Measurements from ENCODE around the gene ENTHD1.

Gene ENTHD1

DNA sequence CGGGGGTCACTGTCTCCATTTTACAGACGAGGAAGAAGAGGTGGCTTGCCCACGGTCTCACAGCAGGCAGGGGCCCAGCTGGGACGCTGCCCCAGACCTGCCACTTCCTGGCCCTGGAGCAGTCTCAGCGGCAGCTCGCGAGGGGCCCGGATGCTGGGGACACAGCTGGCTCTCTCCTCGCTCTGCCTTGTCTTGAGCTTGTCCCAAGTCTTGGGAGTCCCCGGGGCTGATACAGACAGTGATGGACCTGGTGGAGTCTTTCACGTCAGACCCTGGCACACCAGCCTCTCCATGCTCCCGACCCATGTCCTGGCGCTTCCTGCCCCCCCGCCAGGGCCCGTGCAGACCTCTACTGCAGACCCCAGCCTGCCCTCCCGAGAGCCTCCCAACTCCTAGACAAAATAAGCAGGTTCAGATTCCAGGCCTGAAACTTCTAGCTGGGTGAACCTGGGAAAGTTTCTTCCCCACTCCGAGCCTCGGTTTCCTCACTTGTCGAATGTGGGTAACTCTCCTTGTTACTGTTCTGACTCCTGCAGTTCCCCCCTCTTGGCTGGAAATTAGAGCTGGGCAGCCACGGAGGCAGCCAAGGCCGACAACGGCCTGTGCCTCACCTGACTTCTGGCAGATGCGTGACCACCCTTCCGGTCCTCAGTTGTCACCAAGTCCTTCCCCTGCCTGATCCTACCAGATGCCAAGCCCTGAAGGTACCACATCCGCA is 177.6 kb downstream of the ENTHD1 start:
- no peaks in the 10 kb centered on the region for H3K36me3 ChIP-seq (replicated peaks; ENCODE audit: insufficient read depth, low read length)
- H3K4me3 ChIP-seq (ENCODE audit: low read length), result no peak overlapping the region
- TF ChIP-seq CTCF (IDR thresholded peaks at IDR 0.05; ENCODE audit: low read length) (no peak), EZH2 (optimal IDR thresholded peaks at IDR 0.05; ENCODE audit: low read depth, low read length) (no peak), EZH2phosphoT487 (IDR thresholded peaks at IDR 0.05; ENCODE audit: low read length) (no peak)
- H3K27me3 ChIP-seq (replicated peaks; ENCODE audit: insufficient read depth, low read length), result peaks cover 2% of the 10 kb centered on the region; the same call in 1 of the 2 replicates
- no peaks in the 10 kb centered on the region for H3K9me2 ChIP-seq (replicated peaks; ENCODE audit: insufficient read depth, low read length)
- no peak for DNase-seq
- no peaks in the 10 kb centered on the region for H3F3A ChIP-seq (ENCODE audit: insufficient read depth, low read length)
- no peak overlapping the region for H3K27ac ChIP-seq (ENCODE audit: low read length)
- H3K9me3 ChIP-seq (replicated peaks; ENCODE audit: insufficient read depth, low read length), result no peaks in the 10 kb centered on the region
- H2AFZ ChIP-seq (ENCODE audit: low read length), result no peak overlapping the region
- peaks cover 6% of the 10 kb centered on the region; the same call in 1 of the 2 replicates for H3K4me1 ChIP-seq (ENCODE audit: low read length)
- no peak overlapping the region for H3K9ac ChIP-seq (ENCODE audit: low read length)
- no peaks in the 10 kb centered on the region for H4K20me1 ChIP-seq (ENCODE audit: insufficient read depth, low read length)
- H3K79me2 ChIP-seq (ENCODE audit: low read length), result no peaks in the 10 kb centered on the region
- H3K4me2 ChIP-seq (ENCODE audit: low read depth, low read length), result no peak overlapping the region

- no peak for DNase-seq
- Histone ChIP-seq H4K20me1 (ENCODE audit: insufficient read depth, low read length) (no peaks in the 10 kb centered on the region), H3K4me3 (ENCODE audit: low read length) (no peak overlapping the region), H3F3A (ENCODE audit: insufficient read depth, low read length) (no peaks in the 10 kb centered on the region), H3K4me2 (ENCODE audit: low read depth, low read length) (no peak overlapping the region), H2AFZ (ENCODE audit: low read length) (no peak overlapping the region), H3K4me1 (ENCODE audit: low read length) (peaks cover 6% of the 10 kb centered on the region; the same call in 1 of the 2 replicates), H3K27me3 (replicated peaks; ENCODE audit: insufficient read depth, low read length) (peaks cover 18% of the 10 kb centered on the region), H3K9ac (ENCODE audit: low read length) (no peak overlapping the region), H3K9me3 (replicated peaks; ENCODE audit: insufficient read depth, low read length) (no peaks in the 10 kb centered on the region), H3K9me2 (replicated peaks; ENCODE audit: insufficient read depth, low read length) (no peaks in the 10 kb centered on the region), H3K79me2 (ENCODE audit: low read length) (no peaks in the 10 kb centered on the region), H3K27ac (ENCODE audit: low read length) (no peak overlapping the region), H3K36me3 (replicated peaks; ENCODE audit: insufficient read depth, low read length) (no peaks in the 10 kb centered on the region)
- TF ChIP-seq EZH2phosphoT487 (IDR thresholded peaks at IDR 0.05; ENCODE audit: low read length), result no peak
Measured at GRCh38 chr22:39714321-39714720, 179.2 kb downstream of the ENTHD1 start.

DNA sequence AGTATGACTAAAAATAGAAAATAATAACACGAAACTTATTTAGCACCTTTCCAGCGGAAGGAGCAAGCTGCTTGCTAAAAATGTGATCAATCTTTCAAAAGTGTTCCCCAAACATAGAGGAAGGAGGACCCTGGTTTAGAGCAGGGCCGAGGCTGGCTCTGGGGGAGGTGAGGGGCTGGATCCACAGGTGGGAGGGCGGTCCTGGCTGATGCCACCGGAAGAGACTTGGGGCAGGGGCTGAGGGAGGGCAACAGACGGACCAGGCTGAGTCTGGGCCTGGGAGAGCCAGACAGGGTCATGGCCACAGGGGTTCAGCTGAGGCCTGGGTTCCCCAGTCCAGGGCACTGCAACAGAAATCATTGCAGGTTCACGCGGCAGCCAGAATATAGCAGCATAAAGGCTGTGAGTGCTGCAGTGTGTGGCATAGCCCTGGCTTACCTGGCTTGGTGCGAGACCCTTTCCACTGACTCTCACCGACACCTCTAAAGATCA is 179.7 kb downstream of the ENTHD1 start:
- Histone ChIP-seq H3K9ac (ENCODE audit: low read length) (no peak overlapping the region), H3K4me1 (ENCODE audit: low read length) (peaks cover 6% of the 10 kb centered on the region; the same call in 1 of the 2 replicates), H4K20me1 (ENCODE audit: insufficient read depth, low read length) (no peaks in the 10 kb centered on the region), H3K27ac (ENCODE audit: low read length) (no peak overlapping the region), H3K79me2 (ENCODE audit: low read length) (no peaks in the 10 kb centered on the region), H3K27me3 (replicated peaks; ENCODE audit: insufficient read depth, low read length) (peaks cover 23% of the 10 kb centered on the region), H3K4me3 (ENCODE audit: low read length) (no peak overlapping the region), H3F3A (ENCODE audit: insufficient read depth, low read length) (no peaks in the 10 kb centered on the region), H3K9me2 (replicated peaks; ENCODE audit: insufficient read depth, low read length) (no peaks in the 10 kb centered on the region), H3K4me2 (ENCODE audit: low read depth, low read length) (peak overlapping the region; percentile 16; the same call in 1 of the 2 replicates), H3K36me3 (replicated peaks; ENCODE audit: insufficient read depth, low read length) (no peaks in the 10 kb centered on the region), H3K9me3 (replicated peaks; ENCODE audit: insufficient read depth, low read length) (no peaks in the 10 kb centered on the region), H2AFZ (ENCODE audit: low read length) (0 out of 2 replicates have a peak overlapping the region, but pooled peaks have one; percentile 45)
- no peak for DNase-seq
- TF ChIP-seq CTCF (IDR thresholded peaks at IDR 0.05; ENCODE audit: low read length), result no peak
- no peak for TF ChIP-seq EZH2phosphoT487 (IDR thresholded peaks at IDR 0.05; ENCODE audit: low read length)
- no peak for TF ChIP-seq EZH2 (optimal IDR thresholded peaks at IDR 0.05; ENCODE audit: low read depth, low read length)
